WERI-Rb-1 (cell line): Measurements from ENCODE around the gene GLRA2.
"Not testable (repeated sequence)": the region's sequence is repeated elsewhere in the genome, so short reads cannot be mapped to it uniquely, and the experiment has no call there.

Experiments used
- DNase-seq: peaks from one replicate; pipeline ENCODE4 v3.0.0-alpha.2; 2020
- H3K27ac ChIP-seq: fragments of 250-450 bp; sonication (Bioruptor Pico); 2 replicates; pipeline ENCODE4 v1.5.1; 2020; ENCODE audit warnings: mild to moderate bottlenecking, moderate library complexity
- H3K27me3 ChIP-seq: fragments of 250-450 bp; sonication (Bioruptor Pico); 2 replicates; pipeline ENCODE4 v1.5.1; 2021; ENCODE audit warnings: mild to moderate bottlenecking, low read depth, moderate library complexity; ENCODE audit not compliant: insufficient read depth, severe bottlenecking
- H3K36me3 ChIP-seq: fragments of 250-450 bp; sonication (Bioruptor Pico); 2 replicates; pipeline ENCODE4 v1.5.1; 2020; ENCODE audit warnings: mild to moderate bottlenecking, moderate library complexity
- H3K4me3 ChIP-seq: 2 replicates; pipeline ENCODE4 v1.5.1; 2011; ENCODE audit warnings: low read depth, mild to moderate bottlenecking, control low read depth, low read length
- H3K9me3 ChIP-seq: fragments of 250-450 bp; sonication (Bioruptor Pico); 2 replicates; pipeline ENCODE4 v1.5.1; 2021; ENCODE audit warnings: mild to moderate bottlenecking, moderate library complexity; ENCODE audit not compliant: severe bottlenecking
- TF ChIP-seq, protein P1 (sequence below): IDR thresholded peaks from 2 replicates; pipeline ENCODE4 v1.5.1; 2011; ENCODE audit warnings: low read depth, mild to moderate bottlenecking, control low read depth, inconsistent platforms, low read length

The GLRA2 gene

DNA sequence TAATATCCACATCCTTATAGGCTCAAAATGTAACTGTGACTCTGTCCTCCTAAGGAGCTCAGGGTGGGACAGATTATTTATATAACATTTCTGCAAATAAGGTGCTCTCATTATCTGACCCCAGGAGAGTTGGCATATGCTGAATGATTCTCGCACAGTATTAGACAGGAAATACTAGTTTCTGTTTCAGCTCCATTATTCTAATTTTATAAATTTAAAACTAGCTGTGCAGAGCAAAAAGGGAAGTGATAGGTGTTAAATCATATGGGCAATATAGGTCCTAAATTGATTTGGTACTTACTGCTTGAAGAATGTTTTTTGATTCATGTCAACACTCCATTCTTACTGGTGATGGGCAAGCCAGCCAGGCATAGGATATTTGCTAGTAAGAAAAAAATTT is 141.5 kb downstream of the GLRA2 start:
- DNase-seq, result no peak
- H3K9me3 ChIP-seq, result no peaks in the 10 kb centered on the region
- no peaks in the 10 kb centered on the region for H3K27me3 ChIP-seq
- no peak overlapping the region for H3K4me3 ChIP-seq
- TF ChIP-seq, protein P1, sequence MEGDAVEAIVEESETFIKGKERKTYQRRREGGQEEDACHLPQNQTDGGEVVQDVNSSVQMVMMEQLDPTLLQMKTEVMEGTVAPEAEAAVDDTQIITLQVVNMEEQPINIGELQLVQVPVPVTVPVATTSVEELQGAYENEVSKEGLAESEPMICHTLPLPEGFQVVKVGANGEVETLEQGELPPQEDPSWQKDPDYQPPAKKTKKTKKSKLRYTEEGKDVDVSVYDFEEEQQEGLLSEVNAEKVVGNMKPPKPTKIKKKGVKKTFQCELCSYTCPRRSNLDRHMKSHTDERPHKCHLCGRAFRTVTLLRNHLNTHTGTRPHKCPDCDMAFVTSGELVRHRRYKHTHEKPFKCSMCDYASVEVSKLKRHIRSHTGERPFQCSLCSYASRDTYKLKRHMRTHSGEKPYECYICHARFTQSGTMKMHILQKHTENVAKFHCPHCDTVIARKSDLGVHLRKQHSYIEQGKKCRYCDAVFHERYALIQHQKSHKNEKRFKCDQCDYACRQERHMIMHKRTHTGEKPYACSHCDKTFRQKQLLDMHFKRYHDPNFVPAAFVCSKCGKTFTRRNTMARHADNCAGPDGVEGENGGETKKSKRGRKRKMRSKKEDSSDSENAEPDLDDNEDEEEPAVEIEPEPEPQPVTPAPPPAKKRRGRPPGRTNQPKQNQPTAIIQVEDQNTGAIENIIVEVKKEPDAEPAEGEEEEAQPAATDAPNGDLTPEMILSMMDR, result no peak
- no peaks in the 10 kb centered on the region for H3K36me3 ChIP-seq
- H3K27ac ChIP-seq, result no peak overlapping the region

DNA sequence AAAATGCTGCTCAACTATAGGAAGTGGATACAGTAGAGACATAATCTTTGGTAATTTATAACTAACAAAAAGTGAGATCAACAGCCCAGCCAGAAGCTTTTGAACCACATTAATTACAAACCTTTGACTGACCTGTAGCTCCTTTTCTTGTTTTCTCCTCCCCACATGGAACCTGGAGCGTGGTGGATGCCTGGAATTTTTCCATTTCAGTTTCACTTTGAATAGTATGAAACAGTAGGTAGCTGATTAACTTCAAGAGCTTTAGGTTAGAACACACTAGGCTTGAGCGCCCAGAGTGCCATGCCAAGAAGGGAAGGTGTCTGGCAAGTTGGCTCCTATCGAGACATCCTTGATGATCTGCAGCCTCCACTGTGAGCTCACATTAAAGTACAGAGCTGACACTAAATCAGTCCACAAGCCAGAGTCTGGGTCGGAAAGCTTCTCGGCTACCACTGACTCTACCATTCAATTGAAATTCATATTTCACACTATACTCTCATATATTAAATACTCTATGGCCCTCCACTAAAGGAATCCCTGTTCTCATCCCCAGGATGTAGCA is 143.4 kb downstream of the GLRA2 start:
- Histone ChIP-seq H3K36me3 (no peaks in the 10 kb centered on the region), H3K27ac (no peak overlapping the region), H3K27me3 (no peaks in the 10 kb centered on the region), H3K9me3 (no peaks in the 10 kb centered on the region), H3K4me3 (no peak overlapping the region)
- TF ChIP-seq, protein P1, result no peak
- no peak for DNase-seq

DNA sequence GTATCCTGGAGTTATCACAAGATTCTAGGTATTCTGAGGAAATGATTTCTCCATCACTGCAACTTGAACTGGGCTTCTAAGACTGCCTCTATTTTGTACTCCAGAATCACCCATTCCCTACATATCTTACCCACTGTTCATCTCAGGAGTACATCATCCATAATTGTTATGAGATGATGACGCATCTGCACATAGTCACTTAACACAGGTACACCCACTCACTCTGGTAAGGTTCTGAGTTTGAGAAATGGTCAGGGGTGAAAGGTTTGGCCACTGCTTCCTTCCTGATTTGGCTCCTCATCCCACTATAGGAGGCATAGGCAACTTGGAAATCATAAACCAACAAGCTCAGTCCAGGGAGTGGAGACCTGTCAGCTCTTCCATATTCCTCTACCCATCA is 143.9 kb downstream of the GLRA2 start:
- H3K27ac ChIP-seq, result no peak overlapping the region
- H3K27me3 ChIP-seq, result no peaks in the 10 kb centered on the region

DNA sequence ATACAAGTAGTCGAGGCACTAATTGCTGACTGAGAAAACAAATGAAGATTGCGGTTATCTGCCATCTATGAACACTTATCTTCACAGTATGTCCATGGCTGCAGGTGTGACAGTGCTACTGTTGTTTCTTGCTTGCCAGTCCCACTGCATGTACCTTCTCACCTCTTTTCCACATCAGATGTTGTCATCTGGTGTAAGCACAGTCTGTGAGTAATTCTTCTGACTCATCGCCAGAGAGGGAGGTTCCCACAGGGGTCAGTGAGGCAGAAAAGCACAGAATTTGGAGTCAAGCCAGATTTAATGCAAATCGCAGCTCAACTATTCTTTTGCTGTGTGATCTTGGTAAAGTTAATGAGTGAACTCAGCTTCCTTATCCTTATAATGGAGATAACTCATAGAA is 144.4 kb downstream of the GLRA2 start:
- no peaks in the 10 kb centered on the region for H3K27me3 ChIP-seq
- no peaks in the 10 kb centered on the region for H3K9me3 ChIP-seq
- no peak overlapping the region for H3K4me3 ChIP-seq
- no peaks in the 10 kb centered on the region for H3K36me3 ChIP-seq
- TF ChIP-seq, protein P1, result no peak
- DNase-seq, result no peak
- no peak overlapping the region for H3K27ac ChIP-seq

More for the DNA sequence above, 143.9 kb downstream of the GLRA2 start:
- DNase-seq, result no peak
- TF ChIP-seq, protein P1, result no peak
- H3K9me3 ChIP-seq, result no peaks in the 10 kb centered on the region
- no peaks in the 10 kb centered on the region for H3K36me3 ChIP-seq
- no peak overlapping the region for H3K4me3 ChIP-seq

DNA sequence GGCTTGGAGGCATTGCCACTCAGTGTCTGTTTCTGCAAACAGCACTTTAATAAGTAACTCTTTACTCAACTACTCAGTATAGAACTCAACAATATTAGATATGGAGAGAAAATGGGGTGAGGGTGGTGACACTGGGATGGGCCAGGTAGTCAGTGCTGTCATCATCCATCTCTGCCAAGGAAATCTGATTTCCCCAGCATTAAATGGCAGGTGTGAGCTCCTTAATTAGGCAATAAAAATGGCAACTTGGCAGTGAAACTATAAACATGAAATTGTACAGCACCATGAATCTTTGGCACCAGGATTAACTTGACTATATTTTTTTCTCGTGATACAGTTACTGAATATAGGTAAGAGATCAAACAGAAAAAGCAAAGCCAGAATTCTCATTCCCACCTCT is 146.2 kb downstream of the GLRA2 start:
- Histone ChIP-seq H3K4me3 (no peak overlapping the region), H3K27ac (no peak overlapping the region), H3K27me3 (no peaks in the 10 kb centered on the region), H3K36me3 (no peaks in the 10 kb centered on the region), H3K9me3 (no peaks in the 10 kb centered on the region)
- no peak for DNase-seq
- TF ChIP-seq, protein P1, result no peak

DNA sequence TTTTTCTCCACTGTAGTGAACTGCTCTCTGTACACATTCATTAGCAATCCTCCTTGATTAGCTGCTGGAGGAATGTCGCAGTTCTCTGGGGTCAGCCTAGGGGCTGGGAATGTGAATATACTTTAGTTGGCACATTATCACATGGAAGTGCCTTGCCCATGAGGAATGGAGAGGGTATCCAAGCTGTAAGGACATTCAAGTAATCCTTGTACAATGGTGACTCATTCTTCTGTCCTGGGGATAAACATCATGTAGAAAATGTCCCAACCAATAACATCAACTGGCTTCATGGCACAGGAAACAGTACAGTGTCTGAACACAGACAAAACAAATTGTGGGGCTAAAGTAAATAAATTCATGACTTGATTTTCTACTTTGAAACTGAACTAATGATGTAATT is 147.1 kb downstream of the GLRA2 start:
- H3K9me3 ChIP-seq, result no peaks in the 10 kb centered on the region
- no peak overlapping the region for H3K27ac ChIP-seq
- no peaks in the 10 kb centered on the region for H3K36me3 ChIP-seq
- no peak overlapping the region for H3K4me3 ChIP-seq
- no peaks in the 10 kb centered on the region for H3K27me3 ChIP-seq
- TF ChIP-seq, protein P1, result no peak
- no peak for DNase-seq

DNA sequence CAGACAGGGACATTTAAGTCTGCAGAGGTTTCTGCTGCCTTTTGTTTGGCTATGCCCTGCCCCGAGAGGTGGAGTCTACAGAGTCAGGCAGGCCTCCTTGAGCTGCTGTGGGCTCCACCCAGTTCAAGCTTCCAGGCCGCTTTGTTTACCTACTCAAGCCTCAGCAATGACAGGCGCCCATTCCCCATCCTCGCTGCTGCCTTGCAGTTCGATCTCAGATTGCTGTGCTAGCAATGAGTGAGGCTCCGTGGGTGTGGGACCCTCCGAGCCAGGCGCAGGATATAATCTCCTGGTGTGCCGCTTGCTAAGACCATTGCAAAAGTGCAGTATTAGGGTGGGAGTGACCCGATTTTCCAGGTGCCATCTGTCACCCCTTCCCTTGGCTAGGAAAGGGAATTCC is 159.0 kb downstream of the GLRA2 start:
- not testable (repeated sequence) for H3K4me3 ChIP-seq, H3K9me3 ChIP-seq, H3K27ac ChIP-seq, H3K36me3 ChIP-seq, H3K27me3 ChIP-seq, DNase-seq
